ENCODE data around the gene MDFI. TPM values are rescaled to one million over a fixed set of nuclear protein-coding genes. Genes with fewer than 3 reads are reported as not detected.

Gene MDFI
- total and polyA plus RNA-seq, 12 donors = 0.34 to 4.4 (median 1.3) TPM

DNA sequence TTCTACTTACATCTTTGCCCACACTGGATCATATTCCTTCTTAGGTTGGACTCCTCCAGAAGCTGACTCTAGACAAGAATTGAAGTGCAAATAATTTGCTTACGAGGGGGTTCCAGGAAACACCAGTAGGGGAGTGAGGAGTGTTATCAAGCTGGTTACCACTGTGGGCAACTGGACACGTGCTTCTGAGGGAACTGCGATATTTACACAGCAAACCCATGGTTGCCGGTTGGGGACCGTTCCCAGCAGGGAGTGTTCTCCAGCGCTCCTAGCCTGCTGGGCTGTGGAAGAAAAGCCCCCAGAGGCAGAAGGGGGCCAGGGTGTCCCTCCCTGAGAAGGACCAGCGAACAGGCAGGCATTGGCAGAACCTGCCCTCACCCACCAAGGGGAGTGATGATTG lies 21.7 kb downstream of the MDFI start:
- Histone ChIP-seq H3K4me1 (peaks cover 0 to 16% (median 7%) of the 10 kb centered on the region in 9 donors), H3K27me3 (peaks cover 0 to 21% (median 7%) of the 10 kb centered on the region in 7 donors), H3K4me3 (no peak overlapping the region), H3K27ac (no peak overlapping the region), H3K9me3 (no peaks in the 10 kb centered on the region), H3K36me3 (no peaks in the 10 kb centered on the region)
- ATAC-seq (no peak), DNase-seq (no peak)
- TF ChIP-seq, protein P1, sequence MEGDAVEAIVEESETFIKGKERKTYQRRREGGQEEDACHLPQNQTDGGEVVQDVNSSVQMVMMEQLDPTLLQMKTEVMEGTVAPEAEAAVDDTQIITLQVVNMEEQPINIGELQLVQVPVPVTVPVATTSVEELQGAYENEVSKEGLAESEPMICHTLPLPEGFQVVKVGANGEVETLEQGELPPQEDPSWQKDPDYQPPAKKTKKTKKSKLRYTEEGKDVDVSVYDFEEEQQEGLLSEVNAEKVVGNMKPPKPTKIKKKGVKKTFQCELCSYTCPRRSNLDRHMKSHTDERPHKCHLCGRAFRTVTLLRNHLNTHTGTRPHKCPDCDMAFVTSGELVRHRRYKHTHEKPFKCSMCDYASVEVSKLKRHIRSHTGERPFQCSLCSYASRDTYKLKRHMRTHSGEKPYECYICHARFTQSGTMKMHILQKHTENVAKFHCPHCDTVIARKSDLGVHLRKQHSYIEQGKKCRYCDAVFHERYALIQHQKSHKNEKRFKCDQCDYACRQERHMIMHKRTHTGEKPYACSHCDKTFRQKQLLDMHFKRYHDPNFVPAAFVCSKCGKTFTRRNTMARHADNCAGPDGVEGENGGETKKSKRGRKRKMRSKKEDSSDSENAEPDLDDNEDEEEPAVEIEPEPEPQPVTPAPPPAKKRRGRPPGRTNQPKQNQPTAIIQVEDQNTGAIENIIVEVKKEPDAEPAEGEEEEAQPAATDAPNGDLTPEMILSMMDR (IDR thresholded peaks at IDR 0.05) = no peak
- WGBS, 2 donors = 65 to 70% methylated on average over 7 of the region's 7 CpGs
- intact Hi-C loops (cut with DNase I) = no loop called here

DNA sequence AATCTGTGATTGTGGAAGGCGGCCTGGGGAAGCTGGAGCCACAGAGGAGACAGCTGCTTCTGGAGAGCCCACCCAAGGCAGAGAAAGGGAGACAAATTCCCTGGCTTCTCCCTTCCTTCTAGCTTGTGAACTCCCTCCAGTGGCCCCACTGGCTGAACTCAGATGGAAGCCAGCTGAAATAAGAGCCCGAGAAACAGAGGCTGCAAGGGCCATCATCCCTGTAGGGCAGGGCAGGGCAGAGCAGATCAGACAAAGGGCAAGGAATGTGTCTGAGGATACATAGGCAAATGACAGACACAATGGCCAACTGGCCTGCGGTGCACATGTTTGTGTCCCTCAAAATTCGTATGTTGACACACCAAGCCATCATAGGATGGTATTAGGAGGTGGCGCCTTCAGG lies 25.3 kb downstream of the MDFI start:
- WGBS, 2 donors = 82 to 83% methylated on average over 5 of the region's 5 CpGs
- DNase-seq (no peak), ATAC-seq (no peak)
- H3K4me1 ChIP-seq = no peaks in the 10 kb centered on the region
- H3K27ac ChIP-seq = no peak overlapping the region
- intact Hi-C loops (cut with DNase I) = no loop called here
- no peak overlapping the region for H3K4me3 ChIP-seq
- no peaks in the 10 kb centered on the region for H3K36me3 ChIP-seq
- H3K9me3 ChIP-seq = peaks cover 0 to 2% (median 0%) of the 10 kb centered on the region in 11 donors
- H3K27me3 ChIP-seq = peaks cover 0 to 21% (median 7%) of the 10 kb centered on the region in 7 donors
- TF ChIP-seq, protein P1 (IDR thresholded peaks at IDR 0.05) = no peak

DNA sequence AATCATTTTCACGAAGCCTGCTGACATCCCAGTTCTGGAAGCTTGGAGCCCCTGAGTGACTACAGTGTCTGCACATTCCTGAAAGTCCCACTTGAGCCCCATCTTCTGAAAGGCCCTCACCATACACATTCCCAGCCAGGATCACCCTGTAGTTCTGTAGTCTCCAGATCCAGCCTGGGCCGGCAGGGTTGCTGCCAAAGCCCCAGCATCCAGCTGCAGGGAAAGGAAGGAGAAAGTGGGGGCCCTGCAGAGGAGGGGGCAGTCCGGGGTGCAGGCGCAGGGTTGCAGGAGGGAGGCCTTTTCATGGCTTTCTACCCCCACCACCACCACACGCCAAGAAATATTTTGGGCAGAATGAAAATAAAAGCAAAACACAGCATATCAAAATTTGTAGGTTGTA lies 26.0 kb downstream of the MDFI start:
- WGBS, 2 donors = 88% methylated on average over 5 of the region's 5 CpGs
- TF ChIP-seq, protein P1 (IDR thresholded peaks at IDR 0.05) = no peak
- ATAC-seq = no peak
- H3K4me1 ChIP-seq = no peaks in the 10 kb centered on the region
- no peaks in the 10 kb centered on the region for H3K36me3 ChIP-seq
- no peak for DNase-seq
- intact Hi-C loops (cut with DNase I) = no loop called here
- no peak overlapping the region for H3K4me3 ChIP-seq
- H3K9me3 ChIP-seq = peaks cover 0 to 9% (median 0%) of the 10 kb centered on the region in 11 donors
- peaks cover 0 to 21% (median 7%) of the 10 kb centered on the region in 7 donors for H3K27me3 ChIP-seq
- H3K27ac ChIP-seq = no peak overlapping the region

DNA sequence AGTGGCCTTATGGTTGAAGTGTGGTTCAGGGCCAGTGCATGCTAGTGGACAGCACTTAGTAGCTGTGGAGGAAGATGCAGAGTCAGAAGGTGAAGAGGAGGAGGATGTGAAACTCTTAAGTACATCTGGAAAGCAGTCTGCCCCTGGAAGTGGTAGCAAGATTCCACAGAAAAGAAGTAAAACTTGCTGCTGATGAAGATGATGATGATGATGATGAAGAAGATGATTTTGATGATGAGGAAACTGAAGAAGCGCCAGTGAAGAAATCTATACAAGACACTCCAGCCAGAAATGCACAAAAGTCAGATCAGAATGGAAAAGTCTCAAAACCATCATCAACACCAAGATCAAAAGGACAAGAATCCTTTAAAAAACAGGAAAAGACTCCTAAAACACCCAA lies 28.9 kb downstream of the MDFI start:
- intact Hi-C loops (cut with DNase I) = loop anchor here in 1 of 10 donors (5.0 kb wide), 1 partner anchor 40 kb away; no protein-coding TSS in a partner anchor

More for the DNA sequence above, 28.9 kb downstream of the MDFI start:
- Histone ChIP-seq H3K36me3 (no peaks in the 10 kb centered on the region), H3K27ac (no peak overlapping the region), H3K27me3 (peaks cover 0 to 19% (median 0%) of the 10 kb centered on the region in 7 donors), H3K9me3 (peaks cover 0 to 14% (median 0%) of the 10 kb centered on the region in 11 donors), H3K4me1 (no peaks in the 10 kb centered on the region), H3K4me3 (no peak overlapping the region)
- ATAC-seq (no peak), DNase-seq (no peak)
- TF ChIP-seq, protein P1 (IDR thresholded peaks at IDR 0.05) = no peak
- WGBS, 2 donors = 88 to 96% methylated on average over 1 of the region's 1 CpG
